NT2/D1 (cell line): ENCODE measurements around the gene PPP1R37.

Experiments
- SUZ12 ChIP-seq: IDR thresholded peaks from 2 replicates; pipeline ENCODE4 v1.6.1; 2011; ENCODE audit not compliant: insufficient read length, insufficient read depth; ENCODE audit errors: extremely low read depth
- YY1 ChIP-seq: IDR thresholded peaks from 2 replicates; pipeline ENCODE4 v1.6.1; 2011; ENCODE audit not compliant: insufficient read length, insufficient read depth

DNA sequence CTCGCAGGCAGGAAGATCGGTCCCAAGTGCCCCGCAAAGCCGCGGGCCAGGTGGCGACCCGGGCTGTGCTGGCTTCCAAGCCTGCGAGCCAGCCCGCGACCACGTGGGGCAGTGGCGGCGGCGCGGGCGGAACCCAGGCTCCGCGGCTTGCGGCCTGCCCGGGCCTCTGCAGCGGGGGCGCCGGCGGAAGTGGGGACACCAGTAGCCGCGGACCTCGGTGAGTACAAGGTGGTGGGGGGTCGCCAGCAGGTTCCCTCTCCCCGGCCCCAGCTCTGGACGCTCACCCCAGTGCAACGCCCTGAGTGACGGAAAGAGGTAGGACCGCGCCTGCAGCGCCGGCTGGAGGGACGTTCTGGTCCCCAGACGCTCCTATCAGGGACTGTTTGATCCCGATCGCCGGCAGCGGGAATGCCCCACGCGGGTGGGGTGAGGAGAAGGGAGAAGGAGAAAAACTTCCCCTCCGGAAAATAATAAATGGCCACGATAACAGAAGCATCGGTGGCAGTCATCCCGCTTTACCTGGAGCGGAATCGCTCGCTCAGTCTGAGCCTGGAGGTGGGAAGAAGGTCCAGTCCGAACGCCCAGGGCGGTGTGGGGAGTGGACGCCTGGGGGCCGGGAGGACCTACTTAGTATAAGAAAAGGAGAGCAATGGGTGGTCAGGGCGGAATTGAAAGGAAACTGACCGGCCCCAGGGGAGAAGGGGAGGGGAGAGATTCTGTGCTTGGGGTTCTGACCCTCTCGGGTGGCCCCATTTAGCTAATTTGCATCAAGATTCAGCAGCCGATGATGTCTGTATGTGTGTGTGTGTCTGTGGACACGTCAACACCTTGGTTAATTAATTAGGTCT, 13.7 kb upstream of the PPP1R37 start, which contains the start of gene GEMIN7:
- TF ChIP-seq YY1 (no peak), SUZ12 (no peak)
